ENCODE measurements around the gene BEND3. TPM values are rescaled to one million over a fixed set of nuclear protein-coding genes. Genes with fewer than 3 reads are reported as not detected.
A peak's percentile ranks its signal among the peaks of the same experiment; 100 is the strongest.

The BEND3 gene
- total and polyA plus RNA-seq, 2 of the 8 experiments (the other 6 are each of a cell fraction or from before 2014, with no cell fraction given), result 25.2 to 38.8 TPM

DNA sequence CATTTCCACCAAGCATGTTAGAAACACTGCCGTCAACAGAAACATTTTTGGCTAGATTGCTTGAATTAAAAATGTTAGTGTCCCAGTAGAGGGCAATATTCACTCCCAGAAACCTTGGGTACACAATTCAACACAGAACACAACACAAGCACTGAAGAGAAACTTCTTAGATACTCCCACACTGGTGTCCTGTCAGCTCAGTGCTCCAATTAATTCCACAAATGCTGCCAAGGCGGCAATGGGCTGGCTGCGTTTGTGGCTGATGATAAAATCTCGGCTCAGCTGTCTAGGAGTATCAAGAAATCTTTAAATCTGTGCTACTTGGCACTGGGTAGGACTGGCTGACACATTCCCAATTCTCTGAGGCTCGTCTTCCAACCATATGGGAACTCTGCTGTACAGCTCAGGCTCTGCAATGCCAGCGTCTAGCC is 39.3 kb downstream of the BEND3 start:
- POLR2A ChIA-PET (ENCODE audit: partially characterized antibody), result interaction anchor here (0.9 to 1.0 kb wide), 2 partner anchors 8 to 38 kb away, joined by 3 read pairs; no protein-coding TSS in a partner anchor
- Histone ChIP-seq H3K9ac (replicated peaks in 1 of 4; ENCODE audit: extremely low read depth in 1 of 4, low read depth in 3 of 4, low read length in 3 of 4) (no peak overlapping the region), H3K4me2 (ENCODE audit: insufficient read depth in 1 of 2, low read depth in 2 of 2, low read length in 2 of 2) (no peak overlapping the region), H3K27ac (ENCODE audit: low read depth, low read length) (no peak overlapping the region), H3K79me1 (ENCODE audit: low read depth, low read length) (peaks cover 2% of the 10 kb centered on the region; the same call in 1 of the 2 replicates), H3K56ac (replicated peaks; ENCODE audit: insufficient read length, low read depth, low read length) (no peak overlapping the region), H2AK5ac (ENCODE audit: low read depth, low read length) (no peak overlapping the region), H4K91ac (replicated peaks; ENCODE audit: insufficient read length, low read length) (no peak overlapping the region), H3K36me3 (ENCODE audit: control insufficient read depth in 2 of 4, insufficient read depth in 4 of 4, low read length in 3 of 4) (peaks cover under 1 to 40% (median 15%) of the 10 kb centered on the region in 4 experiments; a peak in 7 of 8 replicates), H2BK12ac (ENCODE audit: low read depth, low read length) (no peak overlapping the region), H2BK20ac (ENCODE audit: low read length) (no peak overlapping the region), H2BK5ac (ENCODE audit: low read depth, low read length) (no peak overlapping the region), H4K5ac (ENCODE audit: insufficient read length, low read depth, low read length) (no peak overlapping the region), H3K79me2 (ENCODE audit: control insufficient read depth in 1 of 2, insufficient read depth in 2 of 2, low read length in 2 of 2) (no peaks in the 10 kb centered on the region; a peak in 1 of 4 replicates), H3K9me3 (ENCODE audit: insufficient read depth in 2 of 2, low read depth in 1 of 2, low read length in 1 of 2) (no peaks in the 10 kb centered on the region), H4K20me1 (replicated peaks in 1 of 2; ENCODE audit: control insufficient read depth in 1 of 2, insufficient read depth in 2 of 2, low read length in 2 of 2) (no peaks in the 10 kb centered on the region), H3K4ac (replicated peaks; ENCODE audit: insufficient read length, low read depth, low read length) (no peak overlapping the region), H3K14ac (ENCODE audit: insufficient read length) (no peak overlapping the region), H2BK15ac (ENCODE audit: low read length) (no peak overlapping the region), H3K4me1 (replicated peaks in 1 of 4; ENCODE audit: control insufficient read depth in 3 of 4, insufficient read depth in 4 of 4, low read length in 3 of 4) (no peaks in the 10 kb centered on the region; a peak in 1 of 7 replicates), H4K8ac (ENCODE audit: extremely low read depth, insufficient read depth, low read length) (no peak overlapping the region), H3K23ac (ENCODE audit: insufficient read length) (no peak overlapping the region), H2BK120ac (replicated peaks; ENCODE audit: low read depth, low read length) (no peak overlapping the region), H3K23me2 (ENCODE audit: low read depth, low read length) (no peaks in the 10 kb centered on the region), H2AFZ (ENCODE audit: low read length) (no peak overlapping the region), H3K27me3 (replicated peaks in 1 of 4; ENCODE audit: control insufficient read depth in 3 of 4, extremely low read depth in 1 of 4, insufficient read depth in 3 of 4, low read length in 3 of 4) (no peaks in the 10 kb centered on the region), H3K18ac (ENCODE audit: extremely low read depth, low read length) (no peak overlapping the region), H3K4me3 (ENCODE audit: extremely low read depth in 1 of 4, insufficient read depth in 2 of 4, low read depth in 3 of 4, low read length in 4 of 4) (no peak overlapping the region)
- CTCF ChIA-PET (ENCODE audit: partially characterized antibody), result interaction anchor here (1.0 to 1.2 kb wide), 4 partner anchors 8 to 49 kb away, joined by 4 to 6 read pairs (median 4); no protein-coding TSS in a partner anchor
- FAIRE-seq, result no peak
- DNase-seq (ENCODE audit: low read depth in 1 of 2, low spot score in 2 of 2), result no peak
- WGBS, 2 experiments (ENCODE audit: extremely low coverage in 1 of 2, insufficient coverage in 1 of 2, insufficient read length in 1 of 2, insufficient replicate concordance in 2 of 2, low coverage in 1 of 2, low lambda C conversion rate in 2 of 2, missing lambda C conversion rate in 1 of 2), result 90% methylated on average over 6 of the region's 6 CpGs; no CpG with 5 or more reads in 1 of the 2 experiments
- TF ChIP-seq NANOG (IDR thresholded peaks at IDR 0.05; ENCODE audit: insufficient read depth, low read depth, low read length, poor library complexity, severe bottlenecking), result no peak
- no peak for TF ChIP-seq POU5F1 (IDR thresholded peaks at IDR 0.05; ENCODE audit: low read depth, low read length)
- TF ChIP-seq POLR2A (IDR thresholded peaks at IDR 0.05; ENCODE audit: control extremely low read depth in 1 of 2, low read depth in 2 of 2, low read length in 2 of 2), result no peak
- TF ChIP-seq FOSL1 (IDR thresholded peaks at IDR 0.05; ENCODE audit: insufficient read depth, low read depth, low read length), result no peak
- TF ChIP-seq RXRA (IDR thresholded peaks at IDR 0.05; ENCODE audit: insufficient read depth, low read depth, low read length), result no peak
- peak; percentile 25 to 42; a peak in 3 of 4 replicates for TF ChIP-seq RAD21 (IDR thresholded peaks at IDR 0.05 in 1 of 2, conservative IDR thresholded peaks at IDR 0.05 in 1 of 2; ENCODE audit: low read depth in 2 of 2, low read length in 2 of 2)
- TF ChIP-seq EGR1 (IDR thresholded peaks at IDR 0.05; ENCODE audit: borderline replicate concordance, low read depth, low read length), result no peak
- TF ChIP-seq, protein P1, sequence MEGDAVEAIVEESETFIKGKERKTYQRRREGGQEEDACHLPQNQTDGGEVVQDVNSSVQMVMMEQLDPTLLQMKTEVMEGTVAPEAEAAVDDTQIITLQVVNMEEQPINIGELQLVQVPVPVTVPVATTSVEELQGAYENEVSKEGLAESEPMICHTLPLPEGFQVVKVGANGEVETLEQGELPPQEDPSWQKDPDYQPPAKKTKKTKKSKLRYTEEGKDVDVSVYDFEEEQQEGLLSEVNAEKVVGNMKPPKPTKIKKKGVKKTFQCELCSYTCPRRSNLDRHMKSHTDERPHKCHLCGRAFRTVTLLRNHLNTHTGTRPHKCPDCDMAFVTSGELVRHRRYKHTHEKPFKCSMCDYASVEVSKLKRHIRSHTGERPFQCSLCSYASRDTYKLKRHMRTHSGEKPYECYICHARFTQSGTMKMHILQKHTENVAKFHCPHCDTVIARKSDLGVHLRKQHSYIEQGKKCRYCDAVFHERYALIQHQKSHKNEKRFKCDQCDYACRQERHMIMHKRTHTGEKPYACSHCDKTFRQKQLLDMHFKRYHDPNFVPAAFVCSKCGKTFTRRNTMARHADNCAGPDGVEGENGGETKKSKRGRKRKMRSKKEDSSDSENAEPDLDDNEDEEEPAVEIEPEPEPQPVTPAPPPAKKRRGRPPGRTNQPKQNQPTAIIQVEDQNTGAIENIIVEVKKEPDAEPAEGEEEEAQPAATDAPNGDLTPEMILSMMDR (IDR thresholded peaks at IDR 0.05; ENCODE audit: control extremely low read depth in 1 of 3, insufficient read depth in 1 of 3, low read depth in 1 of 3, low read length in 3 of 3), result 0 out of 4 replicates have a peak, but pooled peaks of 1 of the 3 experiments have one; percentile 7
- no peak for TF ChIP-seq RFX5 (IDR thresholded peaks at IDR 0.05; ENCODE audit: borderline replicate concordance, low read depth, low read length)
- no peak for TF ChIP-seq CREB1 (IDR thresholded peaks at IDR 0.05)
